Neuronal stem cell (in vitro differentiated cells): Measurements from ENCODE around the gene FLVCR2.
A peak's percentile ranks its signal among the peaks of the same experiment; 100 is the strongest.

Source experiments
- DNase-seq: peaks from one replicate; pipeline ENCODE4 v3.0.0-alpha.2; 2013; ENCODE audit warnings: low spot score
- H2AFZ ChIP-seq: one replicate; pipeline ENCODE4 v1.6.1; 2013; ENCODE audit warnings: mild to moderate bottlenecking, low read length, inconsistent platforms
- H2AK5ac ChIP-seq: 2 replicates; pipeline ENCODE4 v1.6.1; 2013; ENCODE audit warnings: low read depth, mild to moderate bottlenecking, inconsistent platforms, low read length, moderate library complexity, mixed read lengths
- H2BK120ac ChIP-seq: 2 replicates; pipeline ENCODE4 v1.6.1; 2013; ENCODE audit warnings: low read depth, mild to moderate bottlenecking, inconsistent platforms, low read length, moderate library complexity, mixed read lengths
- H2BK12ac ChIP-seq: one replicate; pipeline ENCODE4 v1.6.1; 2013; ENCODE audit warnings: low read length, inconsistent platforms
- H2BK15ac ChIP-seq: 2 replicates; pipeline ENCODE4 v1.6.1; 2013; ENCODE audit warnings: mild to moderate bottlenecking, low read length, inconsistent platforms, mixed read lengths
- H2BK5ac ChIP-seq: one replicate; pipeline ENCODE4 v1.6.1; 2013; ENCODE audit warnings: inconsistent platforms, mild to moderate bottlenecking, low read length, moderate library complexity
- H3K14ac ChIP-seq: one replicate; pipeline ENCODE4 v1.6.1; 2013; ENCODE audit warnings: low read length, inconsistent platforms
- H3K18ac ChIP-seq: 2 replicates; pipeline ENCODE4 v1.6.1; 2013; ENCODE audit warnings: low read length, inconsistent platforms
- H3K23ac ChIP-seq: 2 replicates; pipeline ENCODE4 v1.6.1; 2013; ENCODE audit warnings: low read depth, mild to moderate bottlenecking, mixed read lengths, low read length, inconsistent platforms; ENCODE audit not compliant: poor library complexity
- H3K27ac ChIP-seq: replicated peaks from 3 replicates; pipeline ENCODE4 v1.5.1; 2013; ENCODE audit warnings: low read length, inconsistent platforms
- H3K27me3 ChIP-seq, 3 experiments: 2 replicates each; pipeline ENCODE4 v1.6.1; 2013; ENCODE audit warnings: low read length in 3 of 3, mild to moderate bottlenecking in 2 of 3, inconsistent platforms in 1 of 3, low read depth in 1 of 3, mixed read lengths in 1 of 3, moderate library complexity in 1 of 3; ENCODE audit not compliant: control insufficient read depth in 3 of 3, insufficient read depth in 3 of 3
- H3K36me3 ChIP-seq, 2 donors: replicated peaks in 1 of 2; 2 replicates each; pipeline ENCODE4 v1.6.1; 2013; ENCODE audit warnings: low read length in 2 of 2; ENCODE audit not compliant: control insufficient read depth in 2 of 2, insufficient read depth in 2 of 2
- H3K4ac ChIP-seq: 2 replicates; pipeline ENCODE4 v1.6.1; 2013; ENCODE audit warnings: inconsistent platforms, mild to moderate bottlenecking, low read length, moderate library complexity
- H3K4me1 ChIP-seq, 2 donors: 1 replicate in 1 of 2; 2 replicates in 1 of 2; pipeline ENCODE4 v1.6.1; 2013; ENCODE audit warnings: low read length in 2 of 2, low read depth in 1 of 2; ENCODE audit not compliant: control insufficient read depth in 2 of 2, insufficient read depth in 1 of 2
- H3K4me2 ChIP-seq: one replicate; pipeline ENCODE4 v1.6.1; 2013; ENCODE audit warnings: mild to moderate bottlenecking, low read length, inconsistent platforms; ENCODE audit not compliant: insufficient read depth, poor library complexity, severe bottlenecking
- H3K4me3 ChIP-seq, 2 donors: 2 replicates each; pipeline ENCODE4 v1.5.1; 2013; ENCODE audit warnings: low read length in 2 of 2, mild to moderate bottlenecking in 2 of 2, inconsistent platforms in 1 of 2, moderate library complexity in 1 of 2
- H3K79me1 ChIP-seq: one replicate; pipeline ENCODE4 v1.6.1; 2013; ENCODE audit warnings: low read depth, mild to moderate bottlenecking, inconsistent platforms, low read length, moderate library complexity
- H3K9ac ChIP-seq: one replicate; pipeline ENCODE4 v1.6.1; 2013; ENCODE audit warnings: mild to moderate bottlenecking, low read depth, low read length, inconsistent platforms; ENCODE audit not compliant: poor library complexity
- H3K9me3 ChIP-seq, 2 donors: replicated peaks in 1 of 2; 2 replicates each; pipeline versions ENCODE3 to v1.6.1; 2013; ENCODE audit warnings: low read length in 2 of 2, mild to moderate bottlenecking in 2 of 2, inconsistent platforms in 1 of 2, low read depth in 1 of 2, mixed read lengths in 1 of 2, moderate library complexity in 1 of 2; ENCODE audit not compliant: control insufficient read depth in 2 of 2, insufficient read depth in 1 of 2
- H4K8ac ChIP-seq: one replicate; pipeline ENCODE4 v1.6.1; 2013; ENCODE audit warnings: low read depth, mild to moderate bottlenecking, inconsistent platforms, low read length, moderate library complexity
- H4K91ac ChIP-seq: one replicate; pipeline ENCODE4 v1.6.1; 2013; ENCODE audit warnings: low read length, low read depth, mild to moderate bottlenecking, inconsistent platforms; ENCODE audit not compliant: poor library complexity
- WGBS, 2 donors: extraction: QIAGEN DNeasy Blood & Tissue Kit; methylation state at CpG; one replicate each; pipeline ENCODE4 v1.1.7; 2013; ENCODE audit warnings: missing lambda C conversion rate in 2 of 2, mixed read lengths in 1 of 2; ENCODE audit not compliant: insufficient read length in 2 of 2, insufficient replicate concordance in 1 of 2; ENCODE audit errors: extremely low coverage in 2 of 2; 5-methylcytosine and 5-hydroxymethylcytosine counted together

FLVCR2 gene

DNA sequence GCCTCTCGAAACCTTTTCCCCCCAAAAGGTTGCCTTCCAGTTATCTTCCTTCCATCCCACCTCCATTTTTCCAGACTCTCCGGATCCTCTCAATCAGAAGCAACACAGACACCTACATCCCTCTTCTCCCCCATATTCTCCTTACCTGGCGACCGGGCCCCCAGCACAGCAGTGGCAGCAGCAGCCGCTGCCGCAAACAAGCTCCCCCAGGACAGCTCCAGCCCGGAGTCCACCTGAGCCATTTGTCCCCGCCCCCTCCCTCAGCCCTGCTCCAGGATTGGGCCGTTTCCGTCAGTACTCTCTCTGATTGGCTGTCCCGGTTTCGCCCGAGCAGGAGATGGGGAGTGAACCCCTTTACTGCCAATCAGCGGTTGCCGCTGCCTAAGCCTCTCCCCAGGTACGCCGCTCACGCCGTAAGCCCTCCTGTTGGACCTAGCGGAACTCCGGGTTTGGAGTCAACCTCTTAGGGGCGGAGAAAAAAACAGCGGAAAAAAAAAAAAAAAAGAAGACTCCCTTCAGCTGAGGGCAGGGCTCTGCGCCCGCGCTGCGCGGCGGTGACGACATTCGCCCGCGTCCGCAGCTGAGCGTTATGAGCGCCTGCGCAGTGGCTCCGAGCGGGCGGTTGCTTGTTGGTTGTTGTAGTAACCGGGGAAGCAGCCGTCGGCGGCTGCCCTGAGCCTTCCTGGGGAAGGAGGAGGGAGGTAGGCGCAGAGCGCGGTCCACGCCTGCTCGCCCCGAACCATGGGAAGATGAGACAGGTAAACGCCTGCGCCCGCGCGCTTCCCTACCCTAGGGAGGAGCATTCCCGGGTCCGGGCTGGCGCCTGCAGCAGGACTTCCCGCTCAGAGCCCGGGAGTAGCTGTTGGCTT lies 82.4 kb downstream of the FLVCR2 start, which contains the start of the genes ERG28 and TTLL5:
TSS of gene ERG28 (minus strand) at position 247 of the 869 bp plus-strand sequence. CDS start 3,374 bp downstream, outside the sequence.
TSS of gene TTLL5 (plus strand) at position 617 of the 869 bp plus-strand sequence. CDS start 1,904 bp downstream, outside the sequence.
- H4K8ac ChIP-seq, result no peak within 1 kb of the TSS
- no peak within 1 kb of the TSS for H2AK5ac ChIP-seq
- no peak within 1 kb of the TSS for H3K14ac ChIP-seq
- H2BK120ac ChIP-seq, result no peak within 1 kb of the TSS
- H3K36me3 ChIP-seq, result peaks cover 8 to 62% of the 10 kb centered on the region in 2 donors
- peak within 1 kb of the TSS; percentile 91 for H3K18ac ChIP-seq
- H3K27me3 ChIP-seq, result no peaks in the 10 kb centered on the region
- no peak within 1 kb of the TSS for H4K91ac ChIP-seq
- DNase-seq, result peak; percentile 97
- peak within 1 kb of the TSS; percentile 37 for H3K9ac ChIP-seq
- no peaks in the 10 kb centered on the region for H3K9me3 ChIP-seq
- H2BK15ac ChIP-seq, result no peak within 1 kb of the TSS
- H3K79me1 ChIP-seq, result no peaks in the 10 kb centered on the region
- peak within 1 kb of the TSS; percentile 80 to 94 for H3K4me3 ChIP-seq
- WGBS, 2 donors, result no CpG with 5 or more reads among the region's 60 CpGs
- H3K23ac ChIP-seq, result peak within 1 kb of the TSS; percentile 57
- H3K4ac ChIP-seq, result no peak within 1 kb of the TSS
- peak within 1 kb of the TSS; percentile 94 for H3K27ac ChIP-seq
- H3K4me2 ChIP-seq, result peak within 1 kb of the TSS; percentile 66
- H2BK5ac ChIP-seq, result peak within 1 kb of the TSS; percentile 90
- H2BK12ac ChIP-seq, result no peak within 1 kb of the TSS
- H3K4me1 ChIP-seq, result peaks cover 2 to 13% of the 10 kb centered on the region in 2 donors
- H2AFZ ChIP-seq, result peak within 1 kb of the TSS; percentile 97

DNA sequence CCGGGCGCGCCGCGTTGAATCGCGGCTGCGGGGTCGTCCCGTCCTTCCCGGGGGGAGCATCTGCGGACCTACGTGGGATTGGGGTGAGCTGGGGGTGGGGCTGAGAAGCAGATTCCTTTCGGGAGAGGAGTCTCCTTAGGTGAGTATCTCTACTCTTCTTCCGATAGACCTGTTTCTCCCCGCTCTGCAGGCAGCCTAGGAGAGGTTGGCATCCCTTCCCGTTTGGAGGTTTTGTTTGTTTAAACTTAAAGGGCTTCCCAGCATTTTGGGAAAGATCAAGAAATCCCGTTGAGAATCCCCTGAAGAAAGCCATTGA lies 83.0 kb downstream of the FLVCR2 start:
- peak overlapping the region; percentile 97 for H2AFZ ChIP-seq
- peaks cover 2 to 13% of the 10 kb centered on the region in 2 donors for H3K4me1 ChIP-seq
- peak overlapping the region; percentile 57 for H3K23ac ChIP-seq
- H4K8ac ChIP-seq, result no peak overlapping the region
- H3K9ac ChIP-seq, result peak overlapping the region; percentile 37
- no peaks in the 10 kb centered on the region for H3K9me3 ChIP-seq
- no peak for DNase-seq
- no peak overlapping the region for H2AK5ac ChIP-seq
- no peak overlapping the region for H2BK12ac ChIP-seq
- peak overlapping the region; percentile 91 for H3K18ac ChIP-seq
- no peak overlapping the region for H3K14ac ChIP-seq
- WGBS, 2 donors, result no CpG with 5 or more reads among the region's 18 CpGs
- peaks cover 8 to 61% of the 10 kb centered on the region in 2 donors for H3K36me3 ChIP-seq
- H3K79me1 ChIP-seq, result no peaks in the 10 kb centered on the region
- no peaks in the 10 kb centered on the region for H3K27me3 ChIP-seq
- H3K4me2 ChIP-seq, result peak overlapping the region; percentile 66
- H3K4me3 ChIP-seq, result peak overlapping the region; percentile 80 to 94
- no peak overlapping the region for H4K91ac ChIP-seq
- peak overlapping the region; percentile 90 for H2BK5ac ChIP-seq
- no peak overlapping the region for H2BK120ac ChIP-seq
- H2BK15ac ChIP-seq, result no peak overlapping the region
- peak overlapping the region; percentile 94 for H3K27ac ChIP-seq
- no peak overlapping the region for H3K4ac ChIP-seq

DNA sequence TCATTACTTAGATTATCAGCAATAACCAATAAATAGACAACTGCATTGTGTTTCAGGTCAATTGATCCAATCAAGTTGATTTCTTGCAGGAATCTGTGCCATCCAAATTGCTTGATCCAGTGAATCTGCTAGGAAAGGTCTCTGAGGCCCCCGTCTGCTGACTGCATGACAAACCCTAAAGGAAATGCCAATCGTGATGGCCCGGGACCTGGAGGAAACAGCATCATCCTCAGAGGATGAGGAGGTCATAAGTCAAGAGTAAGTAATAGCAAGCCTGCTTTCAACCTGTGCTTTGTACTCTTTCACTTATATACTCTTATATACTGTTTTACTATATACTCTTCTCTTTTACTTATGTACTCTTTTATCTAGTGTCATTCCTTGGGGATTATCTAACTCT lies 84.5 kb downstream of the FLVCR2 start:
- DNase-seq, result no peak
- H3K14ac ChIP-seq, result no peak overlapping the region
- no peak overlapping the region for H3K4ac ChIP-seq
- H2BK12ac ChIP-seq, result no peak overlapping the region
- no peak overlapping the region for H3K9ac ChIP-seq
- H3K4me2 ChIP-seq, result no peak overlapping the region
- no CpG with 5 or more reads among the region's 3 CpGs for WGBS, 2 donors
- H3K9me3 ChIP-seq, result no peaks in the 10 kb centered on the region
- H3K4me1 ChIP-seq, result peaks cover 2 to 13% of the 10 kb centered on the region in 2 donors
- no peak overlapping the region for H2BK120ac ChIP-seq
- H4K8ac ChIP-seq, result no peak overlapping the region
- no peak overlapping the region for H4K91ac ChIP-seq
- no peak overlapping the region for H3K23ac ChIP-seq
- no peak overlapping the region for H3K4me3 ChIP-seq
- no peak overlapping the region for H2AFZ ChIP-seq
- no peak overlapping the region for H2AK5ac ChIP-seq
- H3K27ac ChIP-seq, result no peak overlapping the region
- no peaks in the 10 kb centered on the region for H3K27me3 ChIP-seq
- H3K36me3 ChIP-seq, result peaks cover 3 to 56% of the 10 kb centered on the region in 2 donors
- no peak overlapping the region for H3K18ac ChIP-seq
- no peak overlapping the region for H2BK15ac ChIP-seq
- H2BK5ac ChIP-seq, result no peak overlapping the region
- no peaks in the 10 kb centered on the region for H3K79me1 ChIP-seq

DNA sequence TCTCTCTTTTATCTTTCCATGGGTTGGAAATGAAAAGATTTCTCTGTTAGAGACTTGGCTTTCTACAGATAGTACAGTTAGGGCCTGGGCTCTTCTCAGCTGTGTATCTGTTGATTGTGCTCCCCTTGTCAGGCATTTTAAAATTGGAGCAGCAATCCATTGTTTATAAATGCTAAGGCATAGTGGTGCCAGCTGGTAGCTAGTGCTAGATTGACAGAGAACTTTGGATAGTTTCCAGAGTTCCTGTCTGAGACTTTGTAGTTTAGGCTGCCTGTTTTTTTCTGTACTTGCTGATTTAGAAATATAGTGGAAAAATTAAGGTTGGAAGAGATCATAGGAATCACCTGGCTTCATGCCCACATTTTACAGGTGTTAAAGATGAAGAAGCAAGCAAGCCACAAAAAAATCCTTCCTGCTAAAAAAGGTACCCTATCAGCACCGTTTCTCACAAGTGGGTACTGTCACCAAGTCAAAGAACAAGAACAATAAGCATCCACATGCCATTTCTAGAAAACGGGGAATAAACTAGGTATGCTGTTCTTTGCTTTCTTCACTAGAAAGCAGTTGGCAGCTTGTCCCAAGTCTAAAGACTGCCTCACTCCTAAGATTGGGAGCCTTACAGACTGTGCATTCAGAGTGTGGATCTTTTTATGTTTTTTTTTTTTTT lies 88.8 kb downstream of the FLVCR2 start:
- Histone ChIP-seq H3K27ac (no peak overlapping the region), H3K9ac (no peak overlapping the region), H2AK5ac (no peak overlapping the region), H3K9me3 (peaks cover 0 to 15% of the 10 kb centered on the region in 2 donors), H3K36me3 (peaks cover 10 to 88% of the 10 kb centered on the region in 2 donors), H2BK15ac (no peak overlapping the region), H3K4me2 (no peak overlapping the region), H4K8ac (no peak overlapping the region), H3K4me1 (peaks cover 0 to 3% of the 10 kb centered on the region in 2 donors), H2AFZ (no peak overlapping the region), H3K18ac (no peak overlapping the region), H3K23ac (no peak overlapping the region), H4K91ac (no peak overlapping the region), H2BK5ac (no peak overlapping the region), H2BK120ac (no peak overlapping the region), H2BK12ac (no peak overlapping the region), H3K4ac (no peak overlapping the region), H3K14ac (no peak overlapping the region), H3K4me3 (no peak overlapping the region), H3K79me1 (no peaks in the 10 kb centered on the region), H3K27me3 (no peaks in the 10 kb centered on the region)
- no peak for DNase-seq
- WGBS, 2 donors, result no CpG with 5 or more reads among the region's 2 CpGs
